GM12864 (cell line): ENCODE measurements around the gene SMARCAD1.

ENCODE experiments used
- DNase-seq: peaks from one replicate; pipeline ENCODE4 v3.0.0-alpha.2; 2011; ENCODE audit warnings: low read depth
- H3K4me3 ChIP-seq: 2 replicates; pipeline ENCODE4 v1.5.1; 2011; ENCODE audit warnings: mild to moderate bottlenecking, low read depth, low read length, control low read depth
- TF ChIP-seq, protein P1 (sequence below): IDR thresholded peaks from 2 replicates; pipeline ENCODE4 v1.5.1; 2011; ENCODE audit warnings: low read depth, mild to moderate bottlenecking, moderate library complexity, low read length, control low read depth, inconsistent platforms; ENCODE audit errors: missing control alignments

Gene SMARCAD1

DNA sequence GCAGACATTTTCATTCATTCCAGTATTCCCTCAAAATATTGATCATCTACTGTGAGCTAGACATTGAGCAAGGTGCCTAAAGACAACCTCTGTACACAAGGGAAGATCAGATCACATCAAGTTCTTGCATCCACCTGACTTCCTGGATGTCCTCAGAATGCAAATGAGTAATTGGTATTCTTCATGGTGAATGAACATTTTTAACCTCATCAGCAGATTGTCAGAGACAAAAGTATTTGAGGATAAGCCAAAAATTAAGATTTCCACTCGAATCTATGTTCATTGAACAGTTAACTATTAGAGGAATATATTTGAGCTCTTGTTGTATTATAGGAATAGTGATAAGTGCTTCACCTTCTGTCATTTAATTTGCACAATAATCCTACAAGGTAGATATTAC lies 1.3 kb downstream of the SMARCAD1 start:
- DNase-seq: no peak
- peak overlapping the region; percentile 87; the same call in 1 of the 2 replicates for H3K4me3 ChIP-seq
- TF ChIP-seq, protein P1, sequence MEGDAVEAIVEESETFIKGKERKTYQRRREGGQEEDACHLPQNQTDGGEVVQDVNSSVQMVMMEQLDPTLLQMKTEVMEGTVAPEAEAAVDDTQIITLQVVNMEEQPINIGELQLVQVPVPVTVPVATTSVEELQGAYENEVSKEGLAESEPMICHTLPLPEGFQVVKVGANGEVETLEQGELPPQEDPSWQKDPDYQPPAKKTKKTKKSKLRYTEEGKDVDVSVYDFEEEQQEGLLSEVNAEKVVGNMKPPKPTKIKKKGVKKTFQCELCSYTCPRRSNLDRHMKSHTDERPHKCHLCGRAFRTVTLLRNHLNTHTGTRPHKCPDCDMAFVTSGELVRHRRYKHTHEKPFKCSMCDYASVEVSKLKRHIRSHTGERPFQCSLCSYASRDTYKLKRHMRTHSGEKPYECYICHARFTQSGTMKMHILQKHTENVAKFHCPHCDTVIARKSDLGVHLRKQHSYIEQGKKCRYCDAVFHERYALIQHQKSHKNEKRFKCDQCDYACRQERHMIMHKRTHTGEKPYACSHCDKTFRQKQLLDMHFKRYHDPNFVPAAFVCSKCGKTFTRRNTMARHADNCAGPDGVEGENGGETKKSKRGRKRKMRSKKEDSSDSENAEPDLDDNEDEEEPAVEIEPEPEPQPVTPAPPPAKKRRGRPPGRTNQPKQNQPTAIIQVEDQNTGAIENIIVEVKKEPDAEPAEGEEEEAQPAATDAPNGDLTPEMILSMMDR: no peak

DNA sequence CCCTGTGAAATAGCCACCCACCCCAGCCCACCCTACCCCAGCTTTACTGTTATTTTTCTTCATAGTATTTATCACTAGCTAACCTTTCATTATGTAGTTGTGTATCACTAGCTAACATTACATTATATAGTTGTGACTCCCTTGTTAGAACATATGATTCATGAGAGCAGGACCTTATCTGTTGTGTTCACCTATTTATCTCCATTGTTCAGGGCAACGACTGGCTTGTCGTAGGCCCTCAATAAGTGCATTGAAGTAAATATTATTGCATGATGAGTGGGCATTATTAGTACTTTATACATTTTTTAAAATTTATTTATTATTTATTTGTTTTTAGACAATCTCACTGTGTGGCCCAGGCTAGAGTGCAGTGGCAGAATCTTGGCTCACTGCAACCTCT lies 4.2 kb downstream of the SMARCAD1 start:
- H3K4me3 ChIP-seq: no peak overlapping the region
- no peak for DNase-seq
- TF ChIP-seq, protein P1: no peak

DNA sequence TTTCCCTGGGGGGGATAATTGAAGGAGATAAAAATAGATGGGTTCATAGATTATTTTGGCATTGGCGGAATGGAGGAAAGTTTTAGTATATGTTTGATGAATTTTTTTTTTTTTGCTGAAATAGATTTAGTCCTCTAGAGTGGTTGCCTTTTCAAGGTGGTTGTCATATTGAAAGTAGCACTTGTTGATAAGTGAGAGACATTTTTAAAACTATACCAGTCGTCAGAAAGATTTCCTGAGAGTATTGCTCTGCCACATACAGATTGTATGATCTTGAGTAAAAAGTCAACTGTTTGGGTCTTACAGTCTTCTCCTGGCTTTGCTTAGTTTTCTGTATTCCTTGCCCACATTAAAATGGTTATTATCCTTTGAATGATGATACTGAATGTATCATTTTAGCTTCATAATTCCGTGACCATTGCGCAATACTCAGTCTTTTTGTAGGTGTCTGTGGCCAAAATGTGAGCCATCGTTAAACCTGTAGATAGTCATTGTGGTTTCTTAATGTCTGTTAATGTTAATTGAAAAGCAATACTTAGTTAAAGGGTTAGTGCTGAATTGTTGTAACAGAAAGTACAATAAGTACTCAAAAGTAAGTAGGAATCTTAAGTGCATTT lies 7.1 kb downstream of the SMARCAD1 start:
- no peak overlapping the region for H3K4me3 ChIP-seq
- no peak for DNase-seq
- TF ChIP-seq, protein P1: no peak

DNA sequence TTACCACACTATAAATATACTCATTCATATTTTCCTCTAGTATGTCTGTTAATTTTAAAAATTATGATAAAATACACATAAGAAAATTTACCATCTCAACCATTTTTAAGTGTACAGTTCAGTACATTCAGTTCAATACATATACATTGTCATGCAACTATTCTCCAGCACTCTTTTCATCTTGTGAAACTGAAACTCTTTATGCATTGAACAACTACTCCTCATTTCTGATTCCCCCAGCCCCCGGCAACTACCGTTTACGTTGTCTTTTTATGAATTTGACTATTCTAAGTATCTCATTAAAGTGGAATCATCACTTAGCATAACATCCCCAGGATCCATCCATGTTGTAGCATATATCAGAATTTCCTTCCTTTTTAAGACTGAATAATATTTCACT lies 8.7 kb downstream of the SMARCAD1 start:
- no peak for DNase-seq
- TF ChIP-seq, protein P1: no peak
- no peak overlapping the region for H3K4me3 ChIP-seq

DNA sequence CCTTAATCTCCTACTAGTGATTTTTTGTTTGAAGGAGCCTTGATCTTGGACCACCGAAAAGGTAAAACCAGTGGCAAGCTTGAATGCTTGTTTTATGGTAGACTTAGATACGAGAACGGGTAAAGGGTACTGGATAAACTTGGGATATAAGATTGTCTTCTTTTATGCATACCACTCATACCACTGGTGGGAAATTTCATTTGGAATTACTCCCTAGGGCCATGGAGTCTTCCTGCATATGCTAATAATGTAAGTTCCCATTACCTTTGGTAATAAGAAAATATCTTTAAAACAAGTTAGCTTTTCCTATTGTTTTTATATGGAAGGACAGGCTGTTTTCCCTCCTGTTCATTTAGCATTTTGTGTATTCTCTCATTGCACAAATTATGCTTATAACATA lies 11.7 kb downstream of the SMARCAD1 start:
- H3K4me3 ChIP-seq: no peak overlapping the region
- DNase-seq: no peak
- TF ChIP-seq, protein P1: no peak

DNA sequence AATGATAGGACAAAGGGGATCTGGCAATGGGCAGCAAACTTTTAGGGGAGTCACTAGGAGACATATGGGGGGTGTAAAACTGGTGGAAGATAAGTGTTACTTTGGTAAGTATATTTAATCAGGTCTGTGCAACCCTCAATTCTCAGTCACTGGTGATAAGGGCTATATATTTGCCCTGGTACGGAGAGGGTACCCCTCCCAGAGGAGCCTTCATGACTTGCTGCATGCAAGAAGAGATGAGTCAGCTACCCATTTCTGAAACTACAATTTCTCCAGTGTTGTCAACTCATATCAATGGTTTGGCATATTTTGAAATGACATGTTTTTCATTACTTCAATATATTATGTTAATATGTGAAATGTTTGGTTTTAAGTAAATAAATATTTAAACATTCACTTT lies 14.3 kb downstream of the SMARCAD1 start:
- H3K4me3 ChIP-seq: no peak overlapping the region

More for the DNA sequence above, 14.3 kb downstream of the SMARCAD1 start:
- DNase-seq: no peak
- TF ChIP-seq, protein P1: no peak
